Dendritic cell treated with granulocyte-macrophage colony-stimulating factor and Interleukin-4, amounts not matched to agents 40 ng/mL and 50 ng/mL, for 4 days (primary cell): ENCODE data around the gene RPS6KA2.

Source experiments
- H3K27ac Mint-ChIP-seq: one replicate; pipeline ENCODE4 v1.8.0; 2022; ENCODE audit warnings: mild to moderate bottlenecking, mixed read lengths
- H3K27me3 Mint-ChIP-seq: one replicate; pipeline ENCODE4 v1.8.0; 2022; ENCODE audit warnings: mild to moderate bottlenecking, mixed read lengths
- H3K36me3 Mint-ChIP-seq: one replicate; pipeline ENCODE4 v1.8.0; 2022; ENCODE audit warnings: low read depth, mixed read lengths
- H3K4me1 Mint-ChIP-seq: one replicate; pipeline ENCODE4 v1.8.0; 2022; ENCODE audit warnings: low read depth, mixed read lengths
- H3K4me3 Mint-ChIP-seq: one replicate; pipeline ENCODE4 v1.8.0; 2022; ENCODE audit warnings: mild to moderate bottlenecking, moderate library complexity, mixed read lengths
- H3K9me3 Mint-ChIP-seq: one replicate; pipeline ENCODE4 v1.8.0; 2022; ENCODE audit warnings: mixed read lengths
- intact Hi-C: fragments of 100-400 bp; cut with micrococcal nuclease; formaldehyde crosslinking; loops from one replicate; pipeline ENCODE4 v1.15.0; 2022

RPS6KA2 gene

DNA sequence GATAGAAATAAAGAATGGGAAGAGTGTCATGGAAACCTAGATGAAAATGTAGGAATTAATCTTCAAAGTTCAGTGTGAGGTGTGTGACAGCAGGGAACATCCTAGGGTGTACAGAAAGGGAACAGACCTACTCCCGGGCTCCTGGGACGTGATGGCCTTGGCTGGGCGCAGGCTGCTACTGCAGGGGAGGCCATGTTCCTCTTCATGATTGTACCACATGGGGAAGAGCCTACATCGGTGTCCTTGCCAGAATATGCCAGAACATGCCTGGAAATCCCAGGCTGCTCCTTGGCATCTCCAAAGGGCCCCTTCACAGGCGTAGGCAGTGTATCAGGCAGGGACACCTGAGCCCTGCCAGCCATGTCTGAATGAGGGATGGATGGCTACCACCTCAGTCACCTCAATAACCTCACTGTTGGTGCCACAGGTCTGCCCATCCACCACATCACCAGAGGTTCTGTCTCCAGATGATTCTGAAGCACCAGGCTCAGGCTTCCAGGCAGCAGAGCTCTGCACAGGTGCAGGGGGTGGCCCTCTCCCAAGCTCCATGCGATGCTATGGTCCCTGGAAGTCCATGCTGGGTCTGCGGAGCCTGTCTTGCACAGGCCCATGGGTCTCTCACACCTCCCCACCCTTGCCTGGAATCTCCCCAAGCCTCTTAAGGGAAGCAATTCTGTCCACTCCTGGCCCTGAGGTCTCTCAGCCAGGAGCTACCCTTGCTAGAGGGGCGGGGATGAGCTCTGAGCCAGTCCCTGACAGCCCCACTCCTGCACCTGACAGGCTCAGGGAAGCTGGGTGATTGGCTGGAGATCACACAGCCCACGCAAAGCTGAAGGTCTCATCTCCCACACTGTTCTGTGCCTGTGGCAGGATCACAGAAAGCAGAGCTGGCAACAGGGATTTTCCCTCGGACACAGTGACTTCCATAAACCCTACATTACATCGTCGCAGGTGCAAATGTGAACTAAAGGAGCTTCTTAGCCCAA is 60.7 kb downstream of the RPS6KA2 start:
- intact Hi-C loops: no loop called here
- H3K9me3 Mint-ChIP-seq: no peaks in the 10 kb centered on the region
- no peak overlapping the region for H3K4me3 Mint-ChIP-seq

DNA sequence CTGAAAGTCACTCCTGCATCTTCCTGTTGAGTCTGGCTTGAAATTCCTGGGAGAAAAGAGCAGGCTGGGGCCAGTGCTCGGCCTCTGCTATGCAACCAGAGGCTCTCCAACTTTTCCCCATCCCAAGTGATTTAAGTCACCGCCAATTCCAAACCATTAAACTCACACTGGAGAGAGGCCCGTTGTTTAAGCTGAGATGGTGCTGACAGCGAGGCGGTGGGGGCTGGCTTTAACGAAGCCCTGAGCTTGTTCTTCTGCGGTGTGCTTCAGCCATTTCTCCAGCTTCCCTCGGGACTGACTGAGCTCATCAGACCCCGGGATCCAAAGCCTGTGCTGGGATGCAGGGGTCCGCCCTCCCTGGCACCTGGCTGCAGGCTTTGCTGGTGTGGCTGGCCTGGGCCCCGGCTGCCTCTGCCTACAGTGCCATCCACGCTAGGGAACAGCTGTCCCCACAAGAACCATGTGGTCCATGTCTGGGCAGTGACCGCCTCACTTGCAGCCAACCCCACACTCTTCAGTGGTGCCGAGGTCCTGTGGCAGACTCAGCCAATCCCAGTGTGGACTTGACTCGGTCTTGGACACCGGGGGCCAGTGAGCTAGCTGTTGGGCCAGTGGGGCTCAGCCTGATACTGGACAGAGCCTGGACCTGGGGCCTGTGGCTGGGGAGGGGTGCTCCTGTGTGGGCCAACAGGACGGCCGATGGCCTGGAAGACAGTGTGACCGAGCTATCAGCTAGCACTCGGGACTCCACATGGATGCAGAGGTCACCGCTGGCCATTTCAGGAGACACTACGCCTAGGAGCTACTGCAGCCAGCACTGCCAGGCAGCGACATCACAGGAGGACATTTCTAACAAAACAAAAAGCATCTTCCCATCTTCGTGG is 61.7 kb downstream of the RPS6KA2 start:
- intact Hi-C loops: no loop called here

More for the DNA sequence above, 60.7 kb downstream of the RPS6KA2 start:
- Mint-ChIP-seq H3K27ac (no peak overlapping the region), H3K4me1 (peaks cover 6% of the 10 kb centered on the region), H3K36me3 (no peaks in the 10 kb centered on the region), H3K27me3 (peaks cover 12% of the 10 kb centered on the region)

DNA sequence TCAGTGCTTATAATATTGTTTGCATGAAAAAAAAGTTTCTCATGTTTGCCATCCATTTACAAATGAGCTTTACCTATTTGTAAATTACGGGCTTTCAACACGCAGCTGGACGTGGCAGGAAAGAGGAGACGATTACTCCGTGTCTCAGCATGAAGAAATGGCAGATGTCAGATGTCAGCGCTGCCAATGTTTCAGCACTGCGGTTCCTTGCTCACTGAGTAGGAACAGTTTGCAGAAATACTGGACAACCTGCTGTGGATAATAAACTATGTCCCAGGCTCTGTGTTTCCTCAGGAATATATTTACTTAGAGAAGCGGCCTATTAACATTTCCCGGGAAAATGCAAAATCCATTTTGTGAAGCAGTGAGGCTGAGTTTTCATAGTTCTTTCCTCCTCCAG is 63.2 kb downstream of the RPS6KA2 start:
- H3K9me3 Mint-ChIP-seq: no peaks in the 10 kb centered on the region
- intact Hi-C loops: no loop called here
- peaks cover 12% of the 10 kb centered on the region for H3K27me3 Mint-ChIP-seq
- no peaks in the 10 kb centered on the region for H3K36me3 Mint-ChIP-seq
- H3K4me3 Mint-ChIP-seq: no peak overlapping the region
- H3K4me1 Mint-ChIP-seq: peaks cover 9% of the 10 kb centered on the region
- no peak overlapping the region for H3K27ac Mint-ChIP-seq

More for the DNA sequence above, 61.7 kb downstream of the RPS6KA2 start:
- Mint-ChIP-seq H3K4me1 (peaks cover 6% of the 10 kb centered on the region), H3K4me3 (no peak overlapping the region), H3K9me3 (no peaks in the 10 kb centered on the region), H3K27me3 (peaks cover 12% of the 10 kb centered on the region), H3K36me3 (no peaks in the 10 kb centered on the region), H3K27ac (no peak overlapping the region)

DNA sequence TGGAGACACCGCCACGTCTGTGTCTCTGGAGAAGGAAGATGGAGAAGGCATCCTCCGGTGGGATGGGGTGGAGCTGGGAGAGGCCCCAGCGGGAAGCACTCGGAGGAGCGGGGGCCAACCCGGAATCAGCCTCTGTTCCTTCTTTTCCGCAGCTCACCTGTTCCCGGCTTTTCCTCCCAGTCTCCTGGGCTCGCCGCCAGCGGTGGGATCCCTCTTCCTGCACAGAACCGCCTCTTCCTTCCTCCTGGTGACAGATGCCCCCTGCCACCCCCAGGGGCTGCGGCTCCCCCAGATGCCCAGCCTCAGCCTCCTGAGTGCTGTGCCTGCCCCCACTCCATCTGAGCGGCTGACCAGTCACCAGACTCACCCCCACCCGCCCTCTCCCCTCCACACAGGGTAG is 63.9 kb downstream of the RPS6KA2 start:
- Mint-ChIP-seq H3K27me3 (peaks cover 12% of the 10 kb centered on the region), H3K27ac (no peak overlapping the region), H3K4me1 (peaks cover 11% of the 10 kb centered on the region), H3K9me3 (no peaks in the 10 kb centered on the region), H3K4me3 (no peak overlapping the region), H3K36me3 (no peaks in the 10 kb centered on the region)
- intact Hi-C loops: no loop called here

DNA sequence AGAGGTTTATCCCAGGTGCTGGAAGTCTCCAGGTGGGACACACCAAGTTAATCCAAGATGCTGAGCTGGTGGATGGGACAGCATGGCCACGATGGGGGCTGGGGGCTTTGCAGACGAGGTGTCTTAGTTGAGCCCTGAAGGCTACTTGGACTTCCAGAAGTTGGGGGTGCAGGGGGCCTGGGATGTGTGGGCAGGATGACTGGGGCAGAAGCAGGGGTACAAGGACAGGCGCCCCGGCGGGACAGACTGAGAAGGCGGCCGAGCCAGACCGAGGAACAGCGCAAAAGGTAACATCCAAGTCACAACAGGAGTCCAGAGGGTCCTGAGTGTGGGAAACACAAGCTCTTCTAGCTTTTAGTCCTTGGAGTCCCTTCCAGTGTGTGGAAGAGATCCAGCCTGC is 64.3 kb downstream of the RPS6KA2 start:
- intact Hi-C loops: no loop called here
- no peaks in the 10 kb centered on the region for H3K9me3 Mint-ChIP-seq
- peaks cover 12% of the 10 kb centered on the region for H3K27me3 Mint-ChIP-seq
- H3K4me3 Mint-ChIP-seq: no peak overlapping the region
- H3K36me3 Mint-ChIP-seq: no peaks in the 10 kb centered on the region
- peaks cover 14% of the 10 kb centered on the region for H3K4me1 Mint-ChIP-seq
- no peak overlapping the region for H3K27ac Mint-ChIP-seq

DNA sequence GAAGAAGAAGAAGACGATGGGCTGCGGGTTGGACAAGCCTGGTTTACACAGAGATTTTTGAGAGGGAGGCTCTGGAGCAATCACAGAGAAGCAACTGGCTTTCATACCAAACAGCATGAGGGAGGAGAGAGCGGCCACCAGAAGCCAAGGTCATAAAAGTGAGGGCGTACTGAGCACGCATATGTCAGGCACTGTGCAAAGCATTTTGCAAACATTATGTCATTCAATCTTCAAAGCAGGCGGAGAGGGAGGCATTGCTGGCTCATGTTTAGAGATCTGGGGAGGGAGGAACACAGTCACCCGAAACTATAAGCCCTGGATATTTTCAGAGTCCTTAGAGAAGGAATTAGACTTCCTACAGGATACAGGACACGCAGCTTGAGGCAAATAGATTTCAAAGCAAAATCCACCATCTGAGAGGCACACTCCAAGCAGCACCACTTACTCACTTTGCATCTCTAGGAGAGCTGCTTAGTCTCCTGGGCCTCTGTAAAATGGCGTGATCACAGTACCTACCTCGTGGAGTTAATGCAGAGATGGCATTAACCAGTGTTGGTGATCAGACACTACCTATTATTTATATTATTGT is 65.2 kb downstream of the RPS6KA2 start:
- Mint-ChIP-seq H3K4me1 (peaks cover 23% of the 10 kb centered on the region), H3K27ac (no peak overlapping the region), H3K27me3 (peaks cover 12% of the 10 kb centered on the region), H3K36me3 (no peaks in the 10 kb centered on the region), H3K9me3 (no peaks in the 10 kb centered on the region), H3K4me3 (no peak overlapping the region)
- intact Hi-C loops: no loop called here

DNA sequence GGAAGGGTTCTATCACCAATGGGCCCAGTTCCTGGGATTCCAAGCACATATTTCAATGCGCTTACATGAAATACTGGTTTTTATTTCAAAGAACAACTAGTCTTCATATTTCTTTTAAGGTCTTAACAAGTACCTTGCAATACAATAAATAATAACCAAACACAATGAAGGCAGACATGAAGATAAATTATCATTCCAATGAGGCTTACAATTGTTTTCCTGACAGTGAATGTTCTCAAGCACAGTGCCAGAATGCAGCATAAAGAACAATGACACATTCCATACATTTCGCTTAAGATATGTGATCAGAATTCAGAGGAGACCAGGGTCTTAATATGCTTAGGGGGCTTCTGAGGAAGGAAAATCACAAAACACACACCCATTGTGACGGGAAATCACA is 66.8 kb downstream of the RPS6KA2 start:
- no peaks in the 10 kb centered on the region for H3K36me3 Mint-ChIP-seq
- H3K4me1 Mint-ChIP-seq: peaks cover 37% of the 10 kb centered on the region
- no peak overlapping the region for H3K4me3 Mint-ChIP-seq
- no peaks in the 10 kb centered on the region for H3K9me3 Mint-ChIP-seq
- no peak overlapping the region for H3K27ac Mint-ChIP-seq
- peaks cover 12% of the 10 kb centered on the region for H3K27me3 Mint-ChIP-seq
- intact Hi-C loops: no loop called here

DNA sequence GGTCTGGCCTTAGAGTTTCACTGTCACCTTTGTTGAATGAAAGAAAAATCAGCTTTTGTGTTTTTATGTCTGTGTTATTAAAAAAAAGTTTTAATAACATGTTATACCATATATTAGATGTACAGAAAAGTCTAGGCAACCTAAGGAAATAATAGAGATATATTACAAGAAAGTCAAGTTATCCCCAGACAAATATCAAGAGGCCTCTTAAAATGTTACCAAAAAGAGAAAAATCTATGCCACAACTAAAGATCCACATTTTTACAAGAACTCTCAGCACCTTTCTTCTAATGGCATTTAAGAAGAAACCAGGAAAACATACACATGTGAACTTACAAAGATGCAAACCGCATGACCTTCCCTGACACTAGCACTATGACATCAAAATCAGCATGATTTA is 67.4 kb downstream of the RPS6KA2 start:
- Mint-ChIP-seq H3K9me3 (no peaks in the 10 kb centered on the region), H3K27ac (no peak overlapping the region), H3K36me3 (no peaks in the 10 kb centered on the region), H3K4me1 (peaks cover 37% of the 10 kb centered on the region), H3K4me3 (no peak overlapping the region), H3K27me3 (peaks cover 12% of the 10 kb centered on the region)
- intact Hi-C loops: no loop called here

DNA sequence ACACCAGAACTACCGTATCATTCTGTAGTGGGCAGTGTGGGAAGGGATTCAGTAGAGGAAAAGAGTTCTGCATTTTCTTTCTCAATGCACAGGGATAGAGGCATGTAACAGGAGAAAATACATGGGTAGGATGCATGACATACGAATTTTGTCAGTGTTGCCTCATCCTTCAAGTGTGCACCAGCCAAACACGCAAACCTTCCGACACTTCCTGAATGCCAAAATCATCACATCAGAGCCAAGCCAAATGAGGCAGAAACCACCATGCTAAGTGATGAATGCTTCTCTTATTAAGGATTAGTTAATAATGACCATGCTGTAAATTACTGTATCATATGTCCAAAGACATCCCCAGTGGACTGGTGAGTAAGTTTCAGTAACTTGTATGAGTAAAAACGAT is 67.8 kb downstream of the RPS6KA2 start:
- H3K27me3 Mint-ChIP-seq: peaks cover 10% of the 10 kb centered on the region
- peaks cover 37% of the 10 kb centered on the region for H3K4me1 Mint-ChIP-seq
- H3K36me3 Mint-ChIP-seq: no peaks in the 10 kb centered on the region

DNA sequence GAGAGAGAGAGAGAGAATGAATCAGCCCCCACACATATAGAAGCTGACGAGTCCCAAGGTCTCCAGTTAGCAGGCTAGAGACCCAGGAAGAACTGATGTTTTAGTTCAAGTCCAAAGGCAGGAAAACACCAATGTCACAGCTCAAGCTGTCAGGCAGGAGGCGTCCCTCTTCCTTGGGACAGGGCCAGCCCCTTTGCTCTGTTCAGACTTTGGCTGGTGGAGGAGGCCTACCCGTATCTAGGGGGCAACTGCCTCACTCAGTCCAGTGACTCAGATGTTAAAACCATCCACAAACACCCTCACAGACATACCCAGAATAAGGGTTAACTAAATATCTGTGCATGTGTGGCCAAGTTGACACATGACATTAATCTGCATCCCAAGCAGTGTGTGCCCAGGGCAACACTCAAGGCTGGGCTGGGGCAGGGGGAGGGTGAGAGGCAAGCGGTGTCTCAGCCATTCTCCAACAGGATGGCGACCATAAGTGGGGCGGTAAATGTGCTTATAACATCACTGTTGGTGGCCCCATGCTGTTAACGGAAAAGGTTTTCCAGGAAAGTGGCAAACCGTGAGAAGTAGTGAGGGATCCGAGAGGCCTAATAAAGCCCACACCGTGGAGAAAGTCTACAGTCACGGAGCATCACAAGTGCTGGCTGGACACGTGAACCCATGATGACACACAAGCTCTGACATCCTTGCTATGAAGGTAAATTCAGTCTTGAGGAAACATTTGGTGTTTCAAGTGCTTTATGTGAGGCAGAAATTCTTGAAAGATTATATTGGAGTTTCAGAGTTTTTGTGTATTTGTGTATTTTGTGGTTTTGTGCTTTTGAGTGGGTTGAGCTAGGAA is 68.7 kb downstream of the RPS6KA2 start:
- H3K36me3 Mint-ChIP-seq: no peaks in the 10 kb centered on the region
- H3K4me3 Mint-ChIP-seq: no peak overlapping the region
- peaks cover 8% of the 10 kb centered on the region for H3K27me3 Mint-ChIP-seq
- intact Hi-C loops: no loop called here
- H3K9me3 Mint-ChIP-seq: no peaks in the 10 kb centered on the region
- H3K4me1 Mint-ChIP-seq: peaks cover 37% of the 10 kb centered on the region
- no peak overlapping the region for H3K27ac Mint-ChIP-seq

More for the DNA sequence above, 67.8 kb downstream of the RPS6KA2 start:
- no peak overlapping the region for H3K4me3 Mint-ChIP-seq
- intact Hi-C loops: no loop called here
- no peaks in the 10 kb centered on the region for H3K9me3 Mint-ChIP-seq
- no peak overlapping the region for H3K27ac Mint-ChIP-seq

DNA sequence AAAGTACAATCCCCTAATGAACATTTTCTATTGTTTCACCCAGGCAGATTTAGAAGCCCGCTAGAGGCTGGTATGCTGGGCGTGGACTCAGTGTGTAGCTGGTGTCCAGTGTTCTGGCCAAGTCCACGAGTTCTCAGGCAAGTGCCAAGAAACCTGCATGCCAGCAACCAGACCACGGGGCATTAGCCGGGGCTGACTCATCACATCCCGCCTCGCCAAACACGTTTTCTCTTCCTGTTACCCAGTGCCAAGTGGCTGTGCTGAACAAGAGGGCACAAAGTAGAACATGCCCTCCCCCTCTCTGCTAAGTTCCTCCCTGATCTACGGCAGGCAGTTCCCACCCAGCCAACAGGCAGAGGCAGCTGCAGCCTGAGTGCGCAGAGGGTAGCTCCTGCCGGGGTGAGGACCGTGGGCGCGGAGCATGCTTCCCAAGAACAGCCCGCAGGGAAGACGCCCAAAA is 70.2 kb downstream of the RPS6KA2 start:
- no peaks in the 10 kb centered on the region for H3K36me3 Mint-ChIP-seq
- peak overlapping the region; percentile 83 for H3K27ac Mint-ChIP-seq
- intact Hi-C loops: no loop called here
- peaks cover 31% of the 10 kb centered on the region for H3K4me1 Mint-ChIP-seq
- no peaks in the 10 kb centered on the region for H3K9me3 Mint-ChIP-seq
- peaks cover 1% of the 10 kb centered on the region for H3K27me3 Mint-ChIP-seq
- peak overlapping the region; percentile 35 for H3K4me3 Mint-ChIP-seq

DNA sequence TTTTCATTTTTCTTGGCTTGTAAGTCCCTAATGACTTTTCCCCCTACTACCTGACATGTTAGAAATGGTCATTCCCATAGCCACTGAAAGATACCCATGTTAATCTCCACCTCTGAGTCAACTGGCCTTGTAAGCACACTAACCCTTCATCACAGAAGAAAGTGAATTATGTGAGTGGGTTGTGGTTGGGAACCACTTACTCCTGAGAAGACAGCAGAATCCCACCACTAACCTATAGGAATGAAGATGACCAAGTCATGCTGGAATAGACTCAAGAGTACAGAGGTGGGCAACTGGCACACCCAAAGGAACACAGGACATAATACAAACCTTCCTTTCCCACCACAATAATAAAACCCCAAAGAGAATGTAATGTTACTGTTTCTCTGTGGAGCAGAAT is 70.7 kb downstream of the RPS6KA2 start:
- intact Hi-C loops: no loop called here
- peak overlapping the region; percentile 83 for H3K27ac Mint-ChIP-seq
- H3K36me3 Mint-ChIP-seq: no peaks in the 10 kb centered on the region
- no peaks in the 10 kb centered on the region for H3K27me3 Mint-ChIP-seq
- H3K9me3 Mint-ChIP-seq: no peaks in the 10 kb centered on the region
- H3K4me1 Mint-ChIP-seq: peaks cover 31% of the 10 kb centered on the region
- no peak overlapping the region for H3K4me3 Mint-ChIP-seq

GRCh38 chr6:166555086-166555485 is 72.0 kb downstream of the RPS6KA2 start:
- intact Hi-C loops: no loop called here
- H3K36me3 Mint-ChIP-seq: no peaks in the 10 kb centered on the region
- no peak overlapping the region for H3K4me3 Mint-ChIP-seq
- no peaks in the 10 kb centered on the region for H3K27me3 Mint-ChIP-seq
- H3K27ac Mint-ChIP-seq: no peak overlapping the region
- H3K9me3 Mint-ChIP-seq: no peaks in the 10 kb centered on the region
- H3K4me1 Mint-ChIP-seq: peaks cover 31% of the 10 kb centered on the region
